GM23338 (cell line): ENCODE results near the gene IQCM. TPM values are rescaled to one million over a fixed set of nuclear protein-coding genes. Genes with fewer than 3 reads are reported as not detected.

Experiments used
- ATAC-seq: fragments of 200-7000 bp; cut with Tn5 transposase; 3 replicates; pipeline ENCODE4 v1.9.1; 2020
- DNase-seq: peaks from one replicate; pipeline ENCODE4 v3.0.0-alpha.2; 2015; ENCODE audit warnings: low spot score
- H2AFZ ChIP-seq: fragments of 200-600 bp; sonication (generic); 2 replicates; pipeline ENCODE4 v1.8.0; 2016; ENCODE audit warnings: antibody characterized with exemption, mild to moderate bottlenecking, moderate library complexity
- H3F3A ChIP-seq: fragments of 200-600 bp; sonication (generic); replicated peaks from 2 replicates; pipeline ENCODE4 v1.8.0; 2017; ENCODE audit warnings: antibody characterized with exemption, mixed run types, low read depth
- H3K27ac ChIP-seq: fragments of 200-600 bp; sonication (generic); 2 replicates; pipeline ENCODE4 v1.6.1; 2016; ENCODE audit warnings: low read depth
- H3K27me3 ChIP-seq: fragments of 200-600 bp; sonication (generic); 2 replicates; pipeline ENCODE4 v1.8.0; 2016; ENCODE audit warnings: mild to moderate bottlenecking, mixed run types, moderate library complexity; ENCODE audit not compliant: insufficient read depth
- H3K36me3 ChIP-seq: fragments of 200-600 bp; sonication (generic); 2 replicates; pipeline ENCODE4 v1.8.0; 2016; ENCODE audit warnings: mild to moderate bottlenecking; ENCODE audit not compliant: insufficient read depth
- H3K4me1 ChIP-seq: fragments of 200-600 bp; sonication (generic); 2 replicates; pipeline ENCODE4 v1.8.0; 2016; ENCODE audit warnings: mild to moderate bottlenecking, moderate library complexity; ENCODE audit not compliant: insufficient read depth
- H3K4me2 ChIP-seq: fragments of 200-600 bp; sonication (generic); 2 replicates; pipeline ENCODE4 v1.7.1; 2017; ENCODE audit warnings: mixed run types
- H3K4me3 ChIP-seq: fragments of 200-600 bp; sonication (generic); 2 replicates; pipeline ENCODE4 v1.6.1; 2016; ENCODE audit warnings: mixed run types
- H3K79me2 ChIP-seq: fragments of 200-600 bp; sonication (generic); replicated peaks from 2 replicates; pipeline ENCODE4 v1.8.0; 2017; ENCODE audit warnings: mild to moderate bottlenecking; ENCODE audit not compliant: insufficient read depth
- H3K9me2 ChIP-seq: fragments of 200-600 bp; sonication (generic); 2 replicates; pipeline ENCODE4 v1.8.0; 2017; ENCODE audit not compliant: insufficient read depth
- H4K20me1 ChIP-seq: fragments of 200-600 bp; sonication (generic); replicated peaks from 2 replicates; pipeline ENCODE4 v1.8.0; 2017; ENCODE audit warnings: mild to moderate bottlenecking; ENCODE audit not compliant: insufficient read depth
- H3K27ac Mint-ChIP-seq: 2 replicates; pipeline ENCODE4 v1.8.0; 2020; ENCODE audit warnings: inconsistent platforms, mild to moderate bottlenecking, moderate library complexity, mixed read lengths
- H3K27me3 Mint-ChIP-seq: 3 replicates; pipeline ENCODE4 v1.8.0; 2022; ENCODE audit warnings: low read depth, mild to moderate bottlenecking, moderate library complexity, mixed read lengths, inconsistent platforms; ENCODE audit not compliant: insufficient read depth, poor library complexity
- H3K36me3 Mint-ChIP-seq: 3 replicates; pipeline ENCODE4 v1.8.0; 2021; ENCODE audit warnings: low read depth, mild to moderate bottlenecking, inconsistent platforms, moderate library complexity, mixed read lengths
- H3K4me1 Mint-ChIP-seq: 3 replicates; pipeline ENCODE4 v1.8.0; 2020; ENCODE audit warnings: mild to moderate bottlenecking, inconsistent platforms, mixed read lengths
- H3K4me3 Mint-ChIP-seq: 3 replicates; pipeline ENCODE4 v1.8.0; 2021; ENCODE audit warnings: moderate library complexity, mild to moderate bottlenecking, inconsistent platforms, mixed read lengths
- H3K9me3 Mint-ChIP-seq: 3 replicates; pipeline ENCODE4 v1.8.0; 2020; ENCODE audit warnings: moderate library complexity, mild to moderate bottlenecking, inconsistent platforms, mixed read lengths
- CREB1 ChIP-seq: fragments of 250-450 bp; sonication (Bioruptor Pico); IDR thresholded peaks from 2 replicates; pipeline ENCODE4 v1.5.0; 2020; ENCODE audit warnings: low read depth, mild to moderate bottlenecking, moderate library complexity
- ETS1 ChIP-seq: IDR thresholded peaks from 2 replicates; pipeline ENCODE4 v1.6.1; 2016; ENCODE audit warnings: antibody characterized with exemption
- EZH2 ChIP-seq: fragments of 200-600 bp; sonication (generic); IDR thresholded peaks from one replicate; pipeline ENCODE4 v1.8.0; 2017; ENCODE audit warnings: antibody characterized with exemption, mild to moderate bottlenecking, low read depth; ENCODE audit not compliant: unreplicated experiment
- EZH2phosphoT487 ChIP-seq: fragments of 200-600 bp; sonication (generic); IDR thresholded peaks from one replicate; pipeline ENCODE4 v1.8.1; 2018; ENCODE audit warnings: antibody characterized with exemption; ENCODE audit not compliant: unreplicated experiment
- JUNB ChIP-seq: IDR thresholded peaks from one replicate; pipeline ENCODE4 v1.6.1; 2016; ENCODE audit warnings: antibody characterized with exemption; ENCODE audit not compliant: unreplicated experiment
- NANOG ChIP-seq: IDR thresholded peaks from 2 replicates; pipeline ENCODE4 v1.6.1; 2016; ENCODE audit warnings: antibody characterized with exemption, borderline replicate concordance
- POLR2AphosphoS5 ChIP-seq: IDR thresholded peaks from 2 replicates; pipeline ENCODE4 v1.6.1; 2016; ENCODE audit warnings: antibody characterized with exemption, low read depth
- REST ChIP-seq: IDR thresholded peaks from one replicate; pipeline ENCODE4 v1.6.1; 2018; ENCODE audit warnings: antibody characterized with exemption; ENCODE audit not compliant: unreplicated experiment
- STAT1 ChIP-seq: IDR thresholded peaks from one replicate; pipeline ENCODE4 v1.6.1; 2016; ENCODE audit warnings: antibody characterized with exemption; ENCODE audit not compliant: unreplicated experiment
- ZNF114 ChIP-seq: fragments of 250-450 bp; sonication (Bioruptor Pico); IDR thresholded peaks from 2 replicates; pipeline ENCODE4 v1.5.0; 2020; ENCODE audit warnings: mild to moderate bottlenecking, moderate library complexity
- ZNF331 ChIP-seq: fragments of 250-450 bp; sonication (Bioruptor Pico); IDR thresholded peaks from 2 replicates; pipeline ENCODE4 v1.5.0; 2020; ENCODE audit warnings: low read depth, mild to moderate bottlenecking, moderate library complexity
- polyA plus RNA-seq: library from polyadenylated mRNA; unstranded; fragments of >200 nt; fragmentation: Nextera tagmentation; extraction: Ambion mirVana; gene quantifications from 2 replicates; pipeline ENCODE4 v1.2.1, GENCODE V29; 2016
- total RNA-seq: library from RNA; depleted of rRNA; stranded (reverse); fragments of >200 nt; shearing (Covaris generic); gene quantifications from 2 replicates; pipeline ENCODE4 v1.2.3, GENCODE V29; 2014
- TF ChIP-seq, protein P1 (sequence below): fragments of 250-450 bp; sonication (Bioruptor Pico); IDR thresholded peaks from 2 replicates; pipeline ENCODE4 v1.5.0; 2020; ENCODE audit warnings: mild to moderate bottlenecking, moderate library complexity
- TF ChIP-seq, protein P2 (sequence below), 2 experiments: fragments of 200-600 bp in 1 of 2; sonication (generic) in 1 of 2; conservative IDR thresholded peaks; 2 replicates each; pipeline versions ENCODE4 v1.5.1 to v1.6.1; 2016 to 2017; ENCODE audit warnings: antibody characterized with exemption in 2 of 2, low read depth in 2 of 2, mild to moderate bottlenecking in 2 of 2, moderate library complexity in 1 of 2

IQCM gene
- total and polyA plus RNA-seq, 2 experiments from 2014 or later = not detected

GRCh38 chr4:149512501-149512900, 303.1 kb downstream of the IQCM start:
- no peak overlapping the region for H3K4me2 ChIP-seq
- Mint-ChIP-seq H3K9me3 (peaks cover 18% of the 10 kb centered on the region), H3K4me1 (no peaks in the 10 kb centered on the region), H3K27ac (no peak overlapping the region), H3K4me3 (no peak overlapping the region), H3K36me3 (peaks cover 15% of the 10 kb centered on the region; the same call in 2 of the 3 replicates), H3K27me3 (peaks cover 2% of the 10 kb centered on the region)
- no peak overlapping the region for H3K27ac ChIP-seq
- no peaks in the 10 kb centered on the region for H3K79me2 ChIP-seq
- DNase-seq (no peak), ATAC-seq (no peak)
- no peaks in the 10 kb centered on the region for H3K4me1 ChIP-seq
- no peaks in the 10 kb centered on the region for H3F3A ChIP-seq
- no peaks in the 10 kb centered on the region for H3K27me3 ChIP-seq
- no peak overlapping the region for H3K4me3 ChIP-seq
- H2AFZ ChIP-seq = no peak overlapping the region
- H3K9me2 ChIP-seq = no peaks in the 10 kb centered on the region; the same call in 1 of the 2 replicates
- no peaks in the 10 kb centered on the region for H3K36me3 ChIP-seq
- no peaks in the 10 kb centered on the region for H4K20me1 ChIP-seq
- TF ChIP-seq EZH2 (no peak), REST (no peak), NANOG (no peak), STAT1 (no peak), CREB1 (no peak), ETS1 (no peak), ZNF331 (CRISPR knock-in tag) (no peak), ZNF114 (no peak), EZH2phosphoT487 (no peak), POLR2AphosphoS5 (no peak), JUNB (no peak)
- TF ChIP-seq, protein P1, sequence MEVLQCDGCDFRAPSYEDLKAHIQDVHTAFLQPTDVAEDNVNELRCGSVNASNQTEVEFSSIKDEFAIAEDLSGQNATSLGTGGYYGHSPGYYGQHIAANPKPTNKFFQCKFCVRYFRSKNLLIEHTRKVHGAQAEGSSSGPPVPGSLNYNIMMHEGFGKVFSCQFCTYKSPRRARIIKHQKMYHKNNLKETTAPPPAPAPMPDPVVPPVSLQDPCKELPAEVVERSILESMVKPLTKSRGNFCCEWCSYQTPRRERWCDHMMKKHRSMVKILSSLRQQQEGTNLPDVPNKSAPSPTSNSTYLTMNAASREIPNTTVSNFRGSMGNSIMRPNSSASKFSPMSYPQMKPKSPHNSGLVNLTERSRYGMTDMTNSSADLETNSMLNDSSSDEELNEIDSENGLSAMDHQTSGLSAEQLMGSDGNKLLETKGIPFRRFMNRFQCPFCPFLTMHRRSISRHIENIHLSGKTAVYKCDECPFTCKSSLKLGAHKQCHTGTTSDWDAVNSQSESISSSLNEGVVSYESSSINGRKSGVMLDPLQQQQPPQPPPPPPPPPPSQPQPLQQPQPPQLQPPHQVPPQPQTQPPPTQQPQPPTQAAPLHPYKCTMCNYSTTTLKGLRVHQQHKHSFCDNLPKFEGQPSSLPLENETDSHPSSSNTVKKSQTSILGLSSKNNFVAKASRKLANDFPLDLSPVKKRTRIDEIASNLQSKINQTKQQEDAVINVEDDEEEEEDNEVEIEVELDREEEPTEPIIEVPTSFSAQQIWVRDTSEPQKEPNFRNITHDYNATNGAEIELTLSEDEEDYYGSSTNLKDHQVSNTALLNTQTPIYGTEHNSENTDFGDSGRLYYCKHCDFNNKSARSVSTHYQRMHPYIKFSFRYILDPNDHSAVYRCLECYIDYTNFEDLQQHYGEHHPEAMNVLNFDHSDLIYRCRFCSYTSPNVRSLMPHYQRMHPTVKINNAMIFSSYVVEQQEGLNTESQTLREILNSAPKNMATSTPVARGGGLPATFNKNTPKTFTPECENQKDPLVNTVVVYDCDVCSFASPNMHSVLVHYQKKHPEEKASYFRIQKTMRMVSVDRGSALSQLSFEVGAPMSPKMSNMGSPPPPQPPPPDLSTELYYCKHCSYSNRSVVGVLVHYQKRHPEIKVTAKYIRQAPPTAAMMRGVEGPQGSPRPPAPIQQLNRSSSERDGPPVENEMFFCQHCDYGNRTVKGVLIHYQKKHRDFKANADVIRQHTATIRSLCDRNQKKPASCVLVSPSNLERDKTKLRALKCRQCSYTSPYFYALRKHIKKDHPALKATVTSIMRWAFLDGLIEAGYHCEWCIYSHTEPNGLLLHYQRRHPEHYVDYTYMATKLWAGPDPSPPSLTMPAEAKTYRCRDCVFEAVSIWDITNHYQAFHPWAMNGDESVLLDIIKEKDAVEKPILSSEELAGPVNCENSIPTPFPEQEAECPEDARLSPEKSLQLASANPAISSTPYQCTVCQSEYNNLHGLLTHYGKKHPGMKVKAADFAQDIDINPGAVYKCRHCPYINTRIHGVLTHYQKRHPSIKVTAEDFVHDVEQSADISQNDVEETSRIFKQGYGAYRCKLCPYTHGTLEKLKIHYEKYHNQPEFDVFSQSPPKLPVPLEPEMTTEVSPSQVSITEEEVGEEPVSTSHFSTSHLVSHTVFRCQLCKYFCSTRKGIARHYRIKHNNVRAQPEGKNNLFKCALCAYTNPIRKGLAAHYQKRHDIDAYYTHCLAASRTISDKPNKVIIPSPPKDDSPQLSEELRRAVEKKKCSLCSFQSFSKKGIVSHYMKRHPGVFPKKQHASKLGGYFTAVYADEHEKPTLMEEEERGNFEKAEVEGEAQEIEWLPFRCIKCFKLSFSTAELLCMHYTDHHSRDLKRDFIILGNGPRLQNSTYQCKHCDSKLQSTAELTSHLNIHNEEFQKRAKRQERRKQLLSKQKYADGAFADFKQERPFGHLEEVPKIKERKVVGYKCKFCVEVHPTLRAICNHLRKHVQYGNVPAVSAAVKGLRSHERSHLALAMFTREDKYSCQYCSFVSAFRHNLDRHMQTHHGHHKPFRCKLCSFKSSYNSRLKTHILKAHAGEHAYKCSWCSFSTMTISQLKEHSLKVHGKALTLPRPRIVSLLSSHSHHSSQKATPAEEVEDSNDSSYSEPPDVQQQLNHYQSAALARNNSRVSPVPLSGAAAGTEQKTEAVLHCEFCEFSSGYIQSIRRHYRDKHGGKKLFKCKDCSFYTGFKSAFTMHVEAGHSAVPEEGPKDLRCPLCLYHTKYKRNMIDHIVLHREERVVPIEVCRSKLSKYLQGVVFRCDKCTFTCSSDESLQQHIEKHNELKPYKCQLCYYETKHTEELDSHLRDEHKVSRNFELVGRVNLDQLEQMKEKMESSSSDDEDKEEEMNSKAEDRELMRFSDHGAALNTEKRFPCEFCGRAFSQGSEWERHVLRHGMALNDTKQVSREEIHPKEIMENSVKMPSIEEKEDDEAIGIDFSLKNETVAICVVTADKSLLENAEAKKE (CRISPR knock-in tag) = no peak
- TF ChIP-seq, protein P2, sequence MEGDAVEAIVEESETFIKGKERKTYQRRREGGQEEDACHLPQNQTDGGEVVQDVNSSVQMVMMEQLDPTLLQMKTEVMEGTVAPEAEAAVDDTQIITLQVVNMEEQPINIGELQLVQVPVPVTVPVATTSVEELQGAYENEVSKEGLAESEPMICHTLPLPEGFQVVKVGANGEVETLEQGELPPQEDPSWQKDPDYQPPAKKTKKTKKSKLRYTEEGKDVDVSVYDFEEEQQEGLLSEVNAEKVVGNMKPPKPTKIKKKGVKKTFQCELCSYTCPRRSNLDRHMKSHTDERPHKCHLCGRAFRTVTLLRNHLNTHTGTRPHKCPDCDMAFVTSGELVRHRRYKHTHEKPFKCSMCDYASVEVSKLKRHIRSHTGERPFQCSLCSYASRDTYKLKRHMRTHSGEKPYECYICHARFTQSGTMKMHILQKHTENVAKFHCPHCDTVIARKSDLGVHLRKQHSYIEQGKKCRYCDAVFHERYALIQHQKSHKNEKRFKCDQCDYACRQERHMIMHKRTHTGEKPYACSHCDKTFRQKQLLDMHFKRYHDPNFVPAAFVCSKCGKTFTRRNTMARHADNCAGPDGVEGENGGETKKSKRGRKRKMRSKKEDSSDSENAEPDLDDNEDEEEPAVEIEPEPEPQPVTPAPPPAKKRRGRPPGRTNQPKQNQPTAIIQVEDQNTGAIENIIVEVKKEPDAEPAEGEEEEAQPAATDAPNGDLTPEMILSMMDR (conservative IDR thresholded peaks at IDR 0.05; ENCODE audit: low read depth in 2 of 2) = no peak
